Loucy (cell line): ENCODE results near the gene GOSR1.
"Not testable (repeated sequence)": the region's sequence is repeated elsewhere in the genome, so short reads cannot be mapped to it uniquely, and the experiment has no call there.

Experiments
- H2AFZ ChIP-seq: fragments of 200-600 bp; sonication (generic); 2 replicates; pipeline ENCODE4 v1.6.0; 2016; ENCODE audit warnings: antibody characterized with exemption, mild to moderate bottlenecking, low read length, moderate library complexity
- H3F3A ChIP-seq: fragments of 200-600 bp; 2 replicates; pipeline ENCODE4 v1.6.0; 2016; ENCODE audit warnings: antibody characterized with exemption, low read depth, mild to moderate bottlenecking
- H3K27me3 ChIP-seq: fragments of 200-600 bp; sonication (generic); 2 replicates; pipeline ENCODE4 v1.6.1; 2014; ENCODE audit warnings: low read length, mild to moderate bottlenecking; ENCODE audit not compliant: insufficient read depth, poor library complexity, severe bottlenecking
- H3K36me3 ChIP-seq: fragments of 200-600 bp; sonication (generic); 2 replicates; pipeline ENCODE4 v1.6.1; 2016; ENCODE audit warnings: low read length; ENCODE audit not compliant: insufficient read depth
- H3K4me1 ChIP-seq: fragments of 200-600 bp; sonication (generic); 2 replicates; pipeline ENCODE4 v1.5.1; 2014; ENCODE audit warnings: low read length, mild to moderate bottlenecking; ENCODE audit not compliant: insufficient read depth, poor library complexity, severe bottlenecking
- H3K4me2 ChIP-seq: fragments of 200-600 bp; sonication (generic); 2 replicates; pipeline ENCODE4 v1.6.0; 2014; ENCODE audit warnings: antibody characterized with exemption, low read length, low read depth, mild to moderate bottlenecking; ENCODE audit not compliant: poor library complexity, severe bottlenecking
- H3K4me3 ChIP-seq: fragments of 200-600 bp; sonication (generic); 2 replicates; pipeline ENCODE4 v1.5.1; 2014; ENCODE audit warnings: low read length, mild to moderate bottlenecking, mixed read lengths; ENCODE audit not compliant: poor library complexity, severe bottlenecking
- H3K79me2 ChIP-seq: fragments of 200-600 bp; sonication (generic); 2 replicates; pipeline ENCODE4 v1.6.1; 2014; ENCODE audit warnings: low read length; ENCODE audit not compliant: insufficient read depth
- H3K9ac ChIP-seq: fragments of 200-600 bp; sonication (generic); 2 replicates; pipeline ENCODE4 v1.6.0; 2014; ENCODE audit warnings: mild to moderate bottlenecking, low read depth, low read length, moderate library complexity; ENCODE audit not compliant: poor library complexity, severe bottlenecking
- H3K9me2 ChIP-seq: fragments of 200-600 bp; sonication (generic); replicated peaks from 2 replicates; pipeline ENCODE4 v1.6.1; 2016; ENCODE audit warnings: low read depth, low read length, mixed read lengths
- H3K9me3 ChIP-seq: fragments of 200-600 bp; sonication (generic); 2 replicates; pipeline ENCODE4 v1.6.1; 2014; ENCODE audit warnings: mild to moderate bottlenecking, antibody characterized with exemption, low read length, low read depth; ENCODE audit not compliant: insufficient read depth
- H4K20me1 ChIP-seq: fragments of 200-600 bp; sonication (generic); 2 replicates; pipeline ENCODE4 v1.6.0; 2014; ENCODE audit warnings: antibody characterized with exemption, low read length, mild to moderate bottlenecking; ENCODE audit not compliant: insufficient read depth, poor library complexity, severe bottlenecking
- EZH2phosphoT487 ChIP-seq: fragments of 200-600 bp; IDR thresholded peaks from 2 replicates; pipeline ENCODE4 v1.6.1; 2018; ENCODE audit warnings: antibody characterized with exemption, mild to moderate bottlenecking, moderate library complexity, borderline replicate concordance
- TF ChIP-seq, protein P1 (sequence below): fragments of 200-600 bp; sonication (generic); conservative IDR thresholded peaks from 2 replicates; pipeline ENCODE4 v1.5.1; 2014; ENCODE audit warnings: mild to moderate bottlenecking, antibody characterized with exemption, low read length

GOSR1 gene

DNA sequence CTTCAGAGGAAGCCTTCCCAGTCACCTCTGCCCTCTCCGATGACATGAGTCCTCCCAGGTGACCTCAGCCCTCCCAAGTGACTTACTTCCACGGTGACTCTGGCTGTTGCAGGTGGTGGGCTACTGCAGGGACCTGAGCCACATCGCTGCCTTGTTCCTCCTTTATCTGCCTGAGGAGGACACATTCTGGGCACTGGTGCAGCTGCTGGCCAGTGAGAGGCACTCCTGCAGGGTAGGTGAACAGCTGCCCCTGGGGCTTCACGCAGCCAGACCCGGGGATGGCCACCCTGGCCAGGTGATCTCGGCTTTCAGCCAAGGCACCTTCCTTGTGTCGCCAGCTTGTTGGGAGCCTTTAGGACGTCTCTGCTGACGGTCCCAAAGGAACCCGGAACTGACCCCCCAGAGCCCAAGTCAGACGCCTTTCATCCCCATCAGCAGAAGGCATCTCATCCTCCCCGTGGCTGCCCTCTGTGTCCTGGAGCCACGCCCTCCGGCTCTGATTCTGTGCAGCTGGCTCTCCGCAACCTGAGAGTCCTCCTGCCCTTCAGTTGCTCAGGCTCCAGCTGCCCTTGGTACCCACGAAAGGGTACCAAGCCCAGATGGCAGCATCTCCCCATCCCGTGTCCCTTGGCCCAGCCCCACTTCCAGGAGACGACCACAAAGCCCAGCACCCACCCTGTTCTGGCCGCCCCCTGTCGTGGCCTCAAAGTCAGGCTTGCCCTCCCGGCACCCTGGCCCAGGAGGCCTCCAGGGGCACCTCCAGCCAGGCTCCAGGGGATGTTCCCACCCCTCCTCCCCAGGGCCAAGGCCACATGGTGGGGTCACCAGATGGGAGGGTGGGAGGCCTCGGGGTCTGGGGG, 81.7 kb downstream of the GOSR1 start:
- Histone ChIP-seq H3K9me2 (no peaks in the 10 kb centered on the region), H3K79me2 (no peaks in the 10 kb centered on the region), H3F3A (no peaks in the 10 kb centered on the region), H3K4me2 (no peak overlapping the region), H3K36me3 (no peaks in the 10 kb centered on the region), H3K4me3 (no peak overlapping the region), H3K4me1 (no peaks in the 10 kb centered on the region), H4K20me1 (no peaks in the 10 kb centered on the region), H3K9me3 (no peaks in the 10 kb centered on the region), H3K27me3 (no peaks in the 10 kb centered on the region), H2AFZ (no peak overlapping the region), H3K9ac (no peak overlapping the region)
- TF ChIP-seq EZH2phosphoT487: no peak
- TF ChIP-seq, protein P1, sequence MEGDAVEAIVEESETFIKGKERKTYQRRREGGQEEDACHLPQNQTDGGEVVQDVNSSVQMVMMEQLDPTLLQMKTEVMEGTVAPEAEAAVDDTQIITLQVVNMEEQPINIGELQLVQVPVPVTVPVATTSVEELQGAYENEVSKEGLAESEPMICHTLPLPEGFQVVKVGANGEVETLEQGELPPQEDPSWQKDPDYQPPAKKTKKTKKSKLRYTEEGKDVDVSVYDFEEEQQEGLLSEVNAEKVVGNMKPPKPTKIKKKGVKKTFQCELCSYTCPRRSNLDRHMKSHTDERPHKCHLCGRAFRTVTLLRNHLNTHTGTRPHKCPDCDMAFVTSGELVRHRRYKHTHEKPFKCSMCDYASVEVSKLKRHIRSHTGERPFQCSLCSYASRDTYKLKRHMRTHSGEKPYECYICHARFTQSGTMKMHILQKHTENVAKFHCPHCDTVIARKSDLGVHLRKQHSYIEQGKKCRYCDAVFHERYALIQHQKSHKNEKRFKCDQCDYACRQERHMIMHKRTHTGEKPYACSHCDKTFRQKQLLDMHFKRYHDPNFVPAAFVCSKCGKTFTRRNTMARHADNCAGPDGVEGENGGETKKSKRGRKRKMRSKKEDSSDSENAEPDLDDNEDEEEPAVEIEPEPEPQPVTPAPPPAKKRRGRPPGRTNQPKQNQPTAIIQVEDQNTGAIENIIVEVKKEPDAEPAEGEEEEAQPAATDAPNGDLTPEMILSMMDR: no peak

DNA sequence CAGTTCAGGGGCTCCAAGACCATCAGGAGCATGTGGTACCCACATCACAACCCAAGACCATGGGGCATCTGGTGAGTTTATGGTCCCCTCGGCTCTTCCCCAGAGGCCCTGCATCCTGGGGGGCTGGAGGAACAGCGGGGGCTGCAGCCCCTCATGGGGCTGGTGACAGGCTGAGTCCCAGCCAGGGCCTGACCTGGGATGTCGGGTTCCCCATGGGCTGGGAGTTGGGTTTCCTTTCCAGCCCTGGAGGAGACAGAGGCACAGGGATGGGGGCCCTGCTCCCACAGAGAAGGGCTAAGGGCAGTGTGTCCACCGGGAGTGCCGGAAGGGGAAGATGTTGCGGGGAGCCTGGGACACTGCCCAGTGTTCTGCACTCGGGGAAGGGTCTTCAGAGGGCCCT, 82.4 kb downstream of the GOSR1 start:
- Histone ChIP-seq H3K9me2 (no peaks in the 10 kb centered on the region), H3K4me2 (no peak overlapping the region), H2AFZ (no peak overlapping the region), H3K4me3 (no peak overlapping the region), H3K9me3 (no peaks in the 10 kb centered on the region), H3K9ac (no peak overlapping the region), H4K20me1 (no peaks in the 10 kb centered on the region), H3K27me3 (no peaks in the 10 kb centered on the region), H3K79me2 (no peaks in the 10 kb centered on the region), H3K36me3 (no peaks in the 10 kb centered on the region), H3K4me1 (peaks cover under 1% of the 10 kb centered on the region), H3F3A (no peaks in the 10 kb centered on the region)
- TF ChIP-seq, protein P1: no peak
- no peak for TF ChIP-seq EZH2phosphoT487

DNA sequence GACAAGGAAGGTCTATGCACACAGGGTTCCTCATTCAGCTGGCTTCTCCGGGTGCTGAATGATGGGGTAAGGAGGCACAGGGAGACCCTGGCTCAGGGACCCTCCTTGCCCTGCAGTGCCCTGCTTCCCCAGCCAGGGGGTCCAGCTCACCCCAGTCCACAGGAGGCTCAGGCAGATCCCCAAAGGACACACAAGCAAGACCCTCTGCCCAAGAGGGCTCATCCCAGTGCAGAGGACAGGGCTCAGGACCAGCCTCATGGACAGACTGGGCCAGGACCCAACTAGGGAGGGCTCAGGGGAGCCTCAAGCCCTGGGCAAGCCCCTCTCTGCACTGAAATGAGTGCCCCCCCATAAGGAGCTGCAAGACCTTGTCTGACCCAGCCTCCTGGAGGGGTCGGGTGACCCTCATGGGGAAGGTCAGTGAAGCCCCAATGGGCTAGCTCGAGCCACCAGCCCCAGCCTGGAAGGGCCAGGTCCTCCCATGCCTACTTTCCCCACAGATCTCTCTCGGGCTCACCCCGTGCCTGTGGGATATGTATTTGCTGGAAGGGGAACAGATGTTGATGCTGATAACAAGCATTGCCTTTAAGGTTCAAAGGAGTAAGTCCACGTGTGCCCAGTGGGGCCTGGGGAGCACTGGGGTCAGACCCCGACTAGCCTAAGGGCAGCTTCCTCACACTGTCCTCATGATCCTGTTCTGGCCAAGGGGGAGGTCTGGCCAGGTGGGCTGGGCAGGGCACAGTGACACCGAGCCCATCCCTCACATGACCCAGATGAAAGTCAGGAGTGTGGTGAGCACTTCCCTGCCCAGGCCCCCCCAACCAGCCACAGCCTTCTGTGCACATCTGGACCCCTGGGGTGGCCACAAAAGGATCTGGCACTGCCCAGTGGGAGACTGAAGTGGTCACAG, 83.2 kb downstream of the GOSR1 start:
- H3K36me3 ChIP-seq, H3K9me2 ChIP-seq, H3K9me3 ChIP-seq, H4K20me1 ChIP-seq, H3K9ac ChIP-seq, H3K4me1 ChIP-seq, H3K4me3 ChIP-seq, H3K4me2 ChIP-seq, H3F3A ChIP-seq, H3K27me3 ChIP-seq, H2AFZ ChIP-seq, H3K79me2 ChIP-seq: not testable (repeated sequence)

DNA sequence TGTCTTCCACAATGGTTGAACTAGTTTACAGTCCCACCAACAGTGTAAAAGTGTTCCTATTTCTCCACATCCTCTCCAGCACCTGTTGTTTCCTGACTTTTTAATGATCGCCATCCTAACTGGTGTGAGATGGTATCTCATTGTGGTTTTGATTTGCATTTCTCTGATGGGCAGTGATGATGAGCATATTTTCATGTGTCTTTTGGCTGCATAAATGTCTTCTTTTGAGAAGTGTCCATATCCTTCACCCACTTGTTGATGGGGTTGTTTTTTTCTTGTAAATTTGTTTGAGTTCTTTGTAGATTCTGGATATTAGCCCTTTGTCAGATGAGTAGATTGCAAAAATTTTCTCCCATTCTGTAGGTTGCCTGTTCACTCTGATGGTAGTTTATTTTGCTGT, 84.6 kb downstream of the GOSR1 start:
- not testable (repeated sequence) for H3K4me1 ChIP-seq, H3K36me3 ChIP-seq, H2AFZ ChIP-seq, H3K9me3 ChIP-seq, H3K4me3 ChIP-seq, H3K9ac ChIP-seq, H3K9me2 ChIP-seq, H4K20me1 ChIP-seq, H3K79me2 ChIP-seq, H3K4me2 ChIP-seq, H3F3A ChIP-seq, H3K27me3 ChIP-seq

DNA sequence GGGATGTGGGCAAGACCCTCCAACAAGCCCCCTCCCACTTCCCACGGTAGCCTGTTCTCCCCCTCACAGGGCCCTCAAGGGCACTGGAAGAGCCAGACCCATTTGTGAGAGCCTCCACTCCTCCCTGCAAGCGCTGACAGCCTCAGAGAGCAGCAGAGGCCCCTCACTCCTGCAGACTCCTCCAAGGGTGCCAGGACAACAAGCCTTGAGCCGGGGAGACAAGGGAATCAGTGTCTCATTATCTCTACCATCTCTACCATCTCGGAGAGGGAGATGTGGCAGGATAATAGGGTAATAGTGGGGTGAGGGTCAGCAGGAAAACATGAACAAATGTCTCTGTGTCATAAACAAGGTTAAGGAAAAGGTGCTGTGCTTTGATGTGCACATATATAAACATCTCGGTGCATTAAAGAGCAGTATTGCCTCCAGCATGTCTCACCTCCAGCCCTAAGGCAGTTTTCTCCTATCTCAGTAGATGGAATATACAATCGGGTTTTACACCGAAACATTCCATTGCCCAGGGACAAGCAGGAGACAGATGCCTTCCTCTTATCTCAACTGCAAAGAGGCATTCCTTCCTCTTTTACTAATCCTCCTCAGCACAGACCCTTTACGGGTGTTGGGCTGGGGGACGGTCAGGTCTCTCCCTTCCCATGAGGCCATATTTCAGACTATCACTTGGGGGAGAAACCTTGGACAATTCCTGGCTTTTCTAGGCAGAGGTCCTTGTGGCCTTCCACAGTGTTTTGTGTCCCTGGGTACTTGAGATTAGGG, 86.1 kb downstream of the GOSR1 start:
- H3F3A ChIP-seq, H3K36me3 ChIP-seq, H4K20me1 ChIP-seq, H2AFZ ChIP-seq, H3K79me2 ChIP-seq, H3K4me2 ChIP-seq, H3K4me1 ChIP-seq, H3K9me2 ChIP-seq, H3K9me3 ChIP-seq, H3K27me3 ChIP-seq, H3K4me3 ChIP-seq, H3K9ac ChIP-seq: not testable (repeated sequence)
